IMR-90 (cell line): ENCODE results near the gene APIP. TPM values are rescaled to one million over a fixed set of nuclear protein-coding genes. Genes with fewer than 3 reads are reported as not detected.

Experiments used
- ATAC-seq: fragments of 200-7000 bp; cut with Tn5 transposase; 2 replicates; pipeline ENCODE4 v1.9.1; 2020; ENCODE audit warnings: low read depth, mild to moderate bottlenecking, moderate library complexity
- BruUV-seq: library from RNA; stranded (reverse); fragments of 400-500 nt; replicated peaks from 2 replicates; lab custom pipeline; 2021; lab: Mats Ljungman, UMichigan
- CTCF ChIA-PET: fragments of 300-600 bp; formaldehyde crosslinking; extraction: SDS; loops from one replicate; lab custom pipeline; 2021; ENCODE audit warnings: antibody characterized with exemption; lab: Yijun Ruan, JAX
- POLR2A ChIA-PET: fragments of 300-600 bp; sonication (Branson Sonifier 250); formaldehyde crosslinking; loops from one replicate; lab custom pipeline; 2022; ENCODE audit warnings: antibody characterized with exemption; ENCODE audit not compliant: unreplicated experiment; lab: Charles Lee
- DNase-seq: peaks from one replicate; pipeline ENCODE4 v3.0.0; 2013
- H2AFZ ChIP-seq: replicated peaks from 2 replicates; pipeline ENCODE3; 2013; ENCODE audit warnings: low read length, mild to moderate bottlenecking; ENCODE audit not compliant: poor library complexity
- H2AK5ac ChIP-seq: 2 replicates; pipeline ENCODE4 v1.6.1; 2013; ENCODE audit warnings: low read depth, low read length, inconsistent platforms
- H2AK9ac ChIP-seq: replicated peaks from 2 replicates; pipeline ENCODE3; 2013; ENCODE audit warnings: mild to moderate bottlenecking, low read depth, low read length, moderate library complexity; ENCODE audit not compliant: poor library complexity
- H2BK120ac ChIP-seq: 2 replicates; pipeline ENCODE4 v1.6.1; 2013; ENCODE audit warnings: low read depth, low read length, inconsistent platforms
- H2BK15ac ChIP-seq: 3 replicates; pipeline ENCODE4 v1.6.1; 2013; ENCODE audit warnings: low read depth, low read length, inconsistent platforms
- H2BK20ac ChIP-seq: 2 replicates; pipeline ENCODE4 v1.6.1; 2013; ENCODE audit warnings: low read depth, mild to moderate bottlenecking, inconsistent platforms, low read length, moderate library complexity
- H2BK5ac ChIP-seq: 2 replicates; pipeline ENCODE4 v1.6.1; 2013; ENCODE audit warnings: mild to moderate bottlenecking, low read depth, low read length, inconsistent platforms; ENCODE audit not compliant: poor library complexity, severe bottlenecking
- H3K14ac ChIP-seq: replicated peaks from 2 replicates; pipeline ENCODE4 v1.6.1; 2013; ENCODE audit warnings: low read depth, low read length, inconsistent platforms
- H3K18ac ChIP-seq: 2 replicates; pipeline ENCODE4 v1.6.1; 2013; ENCODE audit warnings: low read depth, low read length, control low read depth
- H3K23ac ChIP-seq: 2 replicates; pipeline ENCODE4 v1.6.1; 2013; ENCODE audit warnings: low read depth, low read length, inconsistent platforms
- H3K27ac ChIP-seq: 2 replicates; pipeline ENCODE4 v1.5.1; 2013; ENCODE audit warnings: mild to moderate bottlenecking, control low read depth, low read length; ENCODE audit not compliant: insufficient read depth
- H3K27me3 ChIP-seq: 2 replicates; pipeline ENCODE4 v1.6.1; 2013; ENCODE audit warnings: low read length; ENCODE audit not compliant: control insufficient read depth, insufficient read depth
- H3K36me3 ChIP-seq: 2 replicates; pipeline ENCODE4 v1.6.1; 2013; ENCODE audit warnings: low read length, mixed read lengths; ENCODE audit not compliant: control insufficient read depth, insufficient read depth
- H3K4ac ChIP-seq: 2 replicates; pipeline ENCODE4 v1.6.1; 2013; ENCODE audit warnings: low read depth, low read length, inconsistent platforms
- H3K4me1 ChIP-seq: 2 replicates; pipeline ENCODE4 v1.6.1; 2013; ENCODE audit warnings: low read length, mixed read lengths; ENCODE audit not compliant: control insufficient read depth, insufficient read depth
- H3K4me2 ChIP-seq: 2 replicates; pipeline ENCODE4 v1.6.1; 2013; ENCODE audit warnings: low read depth, mild to moderate bottlenecking, control low read depth, low read length, moderate library complexity
- H3K4me3 ChIP-seq: 2 replicates; pipeline ENCODE4 v1.5.1; 2013; ENCODE audit warnings: low read depth, mild to moderate bottlenecking, control low read depth, low read length, moderate library complexity; ENCODE audit not compliant: insufficient read depth
- H3K56ac ChIP-seq: 2 replicates; pipeline ENCODE4 v1.6.1; 2013; ENCODE audit warnings: low read length, inconsistent platforms; ENCODE audit not compliant: insufficient read depth; ENCODE audit errors: extremely low read depth
- H3K79me1 ChIP-seq, 2 experiments: 2 replicates each; pipeline ENCODE4 v1.6.1; 2013; ENCODE audit warnings: low read length in 2 of 2, inconsistent platforms in 1 of 2, low read depth in 1 of 2
- H3K9ac ChIP-seq: 2 replicates; pipeline ENCODE4 v1.6.1; 2013; ENCODE audit warnings: low read depth, low read length, control low read depth
- H3K9me1 ChIP-seq: 2 replicates; pipeline ENCODE4 v1.6.1; 2013; ENCODE audit warnings: low read length, inconsistent platforms; ENCODE audit not compliant: insufficient read depth
- H3K9me3 ChIP-seq: 2 replicates; pipeline ENCODE4 v1.6.1; 2013; ENCODE audit warnings: low read length; ENCODE audit not compliant: control insufficient read depth, insufficient read depth
- H4K20me1 ChIP-seq: 2 replicates; pipeline ENCODE4 v1.6.1; 2013; ENCODE audit warnings: low read length, inconsistent platforms; ENCODE audit not compliant: insufficient read depth
- H4K5ac ChIP-seq: 2 replicates; pipeline ENCODE4 v1.6.1; 2013; ENCODE audit warnings: mild to moderate bottlenecking, low read depth, low read length, control low read depth
- H4K8ac ChIP-seq, 2 experiments: 2 replicates each; pipeline ENCODE4 v1.6.1; 2013; ENCODE audit warnings: low read depth in 2 of 2, low read length in 2 of 2, control low read depth in 1 of 2, inconsistent platforms in 1 of 2
- H4K91ac ChIP-seq: 2 replicates; pipeline ENCODE4 v1.6.1; 2013; ENCODE audit warnings: low read depth, low read length, inconsistent platforms; ENCODE audit not compliant: insufficient read depth
- BHLHE40 ChIP-seq: fragments of 150-350 bp; IDR thresholded peaks from 2 replicates; pipeline ENCODE4 v1.6.1; 2016; ENCODE audit warnings: mild to moderate bottlenecking, low read depth, low read length
- CEBPB ChIP-seq: IDR thresholded peaks from 2 replicates; pipeline ENCODE4 v1.6.1; 2012; ENCODE audit warnings: low read depth, low read length, improper control_type of control experiment
- CHD1 ChIP-seq: IDR thresholded peaks from 2 replicates; pipeline ENCODE4 v1.6.1; 2012; ENCODE audit warnings: low read depth, low read length, improper control_type of control experiment
- FOS ChIP-seq: fragments of 150-350 bp; IDR thresholded peaks from 2 replicates; pipeline ENCODE4 v1.6.1; 2016; ENCODE audit warnings: low read depth, low read length
- MAFK ChIP-seq: IDR thresholded peaks from 2 replicates; pipeline ENCODE4 v1.6.1; 2012; ENCODE audit warnings: low read depth, low read length, improper control_type of control experiment
- MAZ ChIP-seq: IDR thresholded peaks from 2 replicates; pipeline ENCODE4 v1.6.1; 2012; ENCODE audit warnings: low read depth, mild to moderate bottlenecking, low read length, improper control_type of control experiment, moderate library complexity, borderline replicate concordance
- MXI1 ChIP-seq: IDR thresholded peaks from 2 replicates; pipeline ENCODE4 v1.6.1; 2012; ENCODE audit warnings: low read depth, mild to moderate bottlenecking, low read length, moderate library complexity, borderline replicate concordance
- NFE2L2 ChIP-seq: fragments of 150-350 bp; IDR thresholded peaks from 2 replicates; pipeline ENCODE4 v1.6.1; 2016; ENCODE audit warnings: low read depth, mild to moderate bottlenecking, low read length
- POLR2A ChIP-seq: IDR thresholded peaks from 2 replicates; pipeline ENCODE4 v1.6.1; 2012; ENCODE audit warnings: mild to moderate bottlenecking, low read depth, low read length
- RAD21 ChIP-seq: IDR thresholded peaks from 2 replicates; pipeline ENCODE4 v1.6.1; 2012; ENCODE audit warnings: low read length, improper control_type of control experiment
- RCOR1 ChIP-seq: IDR thresholded peaks from 2 replicates; pipeline ENCODE4 v1.6.1; 2012; ENCODE audit warnings: mild to moderate bottlenecking, low read length, improper control_type of control experiment; ENCODE audit not compliant: insufficient replicate concordance
- RFX5 ChIP-seq: IDR thresholded peaks from 2 replicates; pipeline ENCODE4 v1.8.0; 2012; ENCODE audit warnings: low read depth, mild to moderate bottlenecking, low read length, moderate library complexity
- SMC3 ChIP-seq: fragments of 150-350 bp; IDR thresholded peaks from 2 replicates; pipeline ENCODE4 v1.6.1; 2016; ENCODE audit warnings: low read depth, mild to moderate bottlenecking, antibody characterized with exemption, low read length, moderate library complexity
- WGBS, 2 experiments: methylation state at CpG; one replicate each; pipeline versions ENCODE4 v1.1.5 to v1.1.7; 2013; ENCODE audit warnings: missing lambda C conversion rate in 2 of 2; ENCODE audit not compliant: insufficient read length in 1 of 2; ENCODE audit errors: extremely low coverage in 2 of 2; 5-methylcytosine and 5-hydroxymethylcytosine counted together
- dilution Hi-C: fragments of 300-500 bp; cut with HindIII; formaldehyde crosslinking; loops from one replicate; pipeline ENCODE4 v1.14.3; 2018; ENCODE audit warnings: low sequenced_read_pairs; ENCODE audit not compliant: unreplicated experiment
- in situ Hi-C: fragments of 300-500 bp; cut with MboI; formaldehyde crosslinking; loops from 3 replicates; pipeline ENCODE4 v1.14.3; 2019; ENCODE audit warnings: low sequenced_read_pairs, inconsistent platforms, mixed read lengths
- intact Hi-C: fragments of 100-400 bp; cut with micrococcal nuclease; formaldehyde crosslinking; loops from 2 replicates; pipeline ENCODE4 v1.10.0; 2022
- polyA plus RNA-seq, 3 experiments: library from polyadenylated mRNA; depleted of rRNA; stranded (reverse); fragments of >200 nt; gene quantifications; 2 replicates each; pipeline ENCODE4 v1.2.3, GENCODE V29; 2012; ENCODE audit warnings: low replicate concordance in 1 of 3
- total RNA-seq: library from RNA; depleted of rRNA; stranded (reverse); fragments of >200 nt; gene quantifications from 2 replicates; pipeline ENCODE4 v1.2.3, GENCODE V29; 2012
- TF ChIP-seq, protein P1 (sequence below): fragments of 150-350 bp; IDR thresholded peaks from 2 replicates; pipeline ENCODE4 v1.6.1; 2016; ENCODE audit warnings: low read depth, mild to moderate bottlenecking, low read length, moderate library complexity, borderline replicate concordance
- TF ChIP-seq, protein P2 (sequence below): conservative IDR thresholded peaks from 2 replicates; pipeline ENCODE4 v1.5.1; 2012; ENCODE audit warnings: mild to moderate bottlenecking, low read depth, low read length, improper control_type of control experiment
- TF ChIP-seq, protein P3 (sequence below): fragments of 150-350 bp; IDR thresholded peaks from 2 replicates; pipeline ENCODE4 v1.6.1; 2017; ENCODE audit warnings: mild to moderate bottlenecking, antibody characterized with exemption, low read length, low read depth

The APIP gene
- total and polyA plus RNA-seq, 2 of the 4 experiments (the other 2 are of a cell fraction): 9.9 to 16.6 TPM

DNA sequence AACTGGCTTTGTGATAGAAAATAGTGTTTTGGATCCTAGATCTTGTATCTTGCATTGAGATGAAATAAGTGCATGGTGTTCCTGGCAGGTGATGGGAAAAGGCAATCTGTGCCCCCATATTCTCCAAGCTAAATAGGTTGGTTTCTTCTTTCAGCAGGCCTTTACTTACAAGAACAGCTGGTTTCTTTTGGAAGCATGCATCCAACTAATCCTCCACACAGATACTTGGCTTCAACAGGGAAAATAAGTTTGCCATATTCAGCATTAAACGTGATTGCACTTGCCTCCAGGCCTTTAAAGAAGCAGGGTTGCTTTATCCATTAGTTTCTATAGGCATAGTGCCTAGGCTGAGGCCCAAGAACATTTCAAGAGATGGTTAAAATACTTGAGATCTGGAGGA is 59.9 kb downstream of the APIP start:
- BruUV-seq: no TSS peak
- H3K4me1 ChIP-seq: no peaks in the 10 kb centered on the region
- H3K18ac ChIP-seq: no peak overlapping the region
- H2AFZ ChIP-seq: no peak overlapping the region
- no peak overlapping the region for H2BK120ac ChIP-seq
- H3K9me3 ChIP-seq: no peaks in the 10 kb centered on the region
- no peaks in the 10 kb centered on the region for H4K20me1 ChIP-seq
- CTCF ChIA-PET: no interaction called here
- H3K9ac ChIP-seq: no peak overlapping the region
- H2BK15ac ChIP-seq: no peak overlapping the region
- intact Hi-C loops: no loop called here
- no CpG with 5 or more reads among the region's 1 CpG for WGBS, 2 experiments
- no peaks in the 10 kb centered on the region for H3K9me1 ChIP-seq
- in situ Hi-C loops: no loop called here
- no peak for DNase-seq
- no peak overlapping the region for H3K14ac ChIP-seq
- no peak overlapping the region for H3K4me2 ChIP-seq
- H3K56ac ChIP-seq: no peak overlapping the region
- dilution Hi-C loops: no loop called here
- POLR2A ChIA-PET: no interaction called here
- H2BK5ac ChIP-seq: no peak overlapping the region
- no peak overlapping the region for H2BK20ac ChIP-seq
- no peak overlapping the region for H3K27ac ChIP-seq
- H3K4ac ChIP-seq: no peak overlapping the region
- H4K8ac ChIP-seq: no peak overlapping the region
- ATAC-seq: no peak
- H2AK9ac ChIP-seq: no peak overlapping the region
- no peak overlapping the region for H3K4me3 ChIP-seq
- no peak overlapping the region for H2AK5ac ChIP-seq
- no peak overlapping the region for H3K23ac ChIP-seq
- H4K5ac ChIP-seq: no peak overlapping the region
- H3K79me1 ChIP-seq: no peaks in the 10 kb centered on the region
- H3K36me3 ChIP-seq: no peaks in the 10 kb centered on the region
- no peak overlapping the region for H4K91ac ChIP-seq
- peaks cover 12% of the 10 kb centered on the region for H3K27me3 ChIP-seq
- TF ChIP-seq FOS: no peak
- no peak for TF ChIP-seq BHLHE40
- no peak for TF ChIP-seq MAZ
- TF ChIP-seq, protein P1, sequence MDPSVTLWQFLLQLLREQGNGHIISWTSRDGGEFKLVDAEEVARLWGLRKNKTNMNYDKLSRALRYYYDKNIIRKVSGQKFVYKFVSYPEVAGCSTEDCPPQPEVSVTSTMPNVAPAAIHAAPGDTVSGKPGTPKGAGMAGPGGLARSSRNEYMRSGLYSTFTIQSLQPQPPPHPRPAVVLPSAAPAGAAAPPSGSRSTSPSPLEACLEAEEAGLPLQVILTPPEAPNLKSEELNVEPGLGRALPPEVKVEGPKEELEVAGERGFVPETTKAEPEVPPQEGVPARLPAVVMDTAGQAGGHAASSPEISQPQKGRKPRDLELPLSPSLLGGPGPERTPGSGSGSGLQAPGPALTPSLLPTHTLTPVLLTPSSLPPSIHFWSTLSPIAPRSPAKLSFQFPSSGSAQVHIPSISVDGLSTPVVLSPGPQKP: no peak
- TF ChIP-seq POLR2A: no peak
- TF ChIP-seq SMC3: no peak
- TF ChIP-seq, protein P2, sequence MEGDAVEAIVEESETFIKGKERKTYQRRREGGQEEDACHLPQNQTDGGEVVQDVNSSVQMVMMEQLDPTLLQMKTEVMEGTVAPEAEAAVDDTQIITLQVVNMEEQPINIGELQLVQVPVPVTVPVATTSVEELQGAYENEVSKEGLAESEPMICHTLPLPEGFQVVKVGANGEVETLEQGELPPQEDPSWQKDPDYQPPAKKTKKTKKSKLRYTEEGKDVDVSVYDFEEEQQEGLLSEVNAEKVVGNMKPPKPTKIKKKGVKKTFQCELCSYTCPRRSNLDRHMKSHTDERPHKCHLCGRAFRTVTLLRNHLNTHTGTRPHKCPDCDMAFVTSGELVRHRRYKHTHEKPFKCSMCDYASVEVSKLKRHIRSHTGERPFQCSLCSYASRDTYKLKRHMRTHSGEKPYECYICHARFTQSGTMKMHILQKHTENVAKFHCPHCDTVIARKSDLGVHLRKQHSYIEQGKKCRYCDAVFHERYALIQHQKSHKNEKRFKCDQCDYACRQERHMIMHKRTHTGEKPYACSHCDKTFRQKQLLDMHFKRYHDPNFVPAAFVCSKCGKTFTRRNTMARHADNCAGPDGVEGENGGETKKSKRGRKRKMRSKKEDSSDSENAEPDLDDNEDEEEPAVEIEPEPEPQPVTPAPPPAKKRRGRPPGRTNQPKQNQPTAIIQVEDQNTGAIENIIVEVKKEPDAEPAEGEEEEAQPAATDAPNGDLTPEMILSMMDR: no peak
- TF ChIP-seq CHD1: no peak
- TF ChIP-seq NFE2L2: no peak
- TF ChIP-seq MAFK: no peak
- no peak for TF ChIP-seq RFX5
- no peak for TF ChIP-seq RCOR1
- no peak for TF ChIP-seq MXI1
- TF ChIP-seq, protein P3, sequence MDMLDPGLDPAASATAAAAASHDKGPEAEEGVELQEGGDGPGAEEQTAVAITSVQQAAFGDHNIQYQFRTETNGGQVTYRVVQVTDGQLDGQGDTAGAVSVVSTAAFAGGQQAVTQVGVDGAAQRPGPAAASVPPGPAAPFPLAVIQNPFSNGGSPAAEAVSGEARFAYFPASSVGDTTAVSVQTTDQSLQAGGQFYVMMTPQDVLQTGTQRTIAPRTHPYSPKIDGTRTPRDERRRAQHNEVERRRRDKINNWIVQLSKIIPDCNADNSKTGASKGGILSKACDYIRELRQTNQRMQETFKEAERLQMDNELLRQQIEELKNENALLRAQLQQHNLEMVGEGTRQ: no peak
- TF ChIP-seq CEBPB: no peak
- no peak for TF ChIP-seq RAD21
